DMS53 (cell line): ENCODE results near the gene SLC26A5.

Experiments used
- DNase-seq: peaks from one replicate; lab custom pipeline; 2025; lab: John Stamatoyannopoulos, UW

SLC26A5 gene

DNA sequence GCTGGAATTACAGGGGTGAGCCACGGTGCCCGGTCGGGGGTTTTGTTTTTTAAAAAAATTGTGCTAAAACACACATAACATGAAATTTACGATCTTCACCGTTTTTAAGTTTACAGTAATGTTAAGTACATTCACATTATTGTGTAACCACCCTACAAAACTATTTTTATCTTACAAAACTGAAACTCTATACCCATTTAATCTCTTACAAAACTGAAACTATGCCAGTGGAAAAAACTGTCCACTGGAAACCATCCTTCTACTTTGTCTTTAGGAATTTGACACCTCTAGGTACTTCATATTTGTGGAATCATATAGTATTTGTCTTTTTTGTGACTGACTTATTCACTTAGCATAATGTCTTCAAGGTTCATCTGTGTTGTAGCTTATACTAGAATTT, 99.6 kb downstream of the SLC26A5 start:
- DNase-seq = no peak

- peak; percentile 99 for DNase-seq
Measured at GRCh38 chr7:103344453-103345149, 101.4 kb downstream of the SLC26A5 start, which contains the start of gene DNAJC2. Gene DNAJC2, minus strand, starts transcription at chr7:103344767. Its CDS starts 145 bp downstream, at chr7:103344622.

GRCh38 chr7:103343758-103344452, 102.1 kb downstream of the SLC26A5 start:
- peak; percentile 71 for DNase-seq

DNA sequence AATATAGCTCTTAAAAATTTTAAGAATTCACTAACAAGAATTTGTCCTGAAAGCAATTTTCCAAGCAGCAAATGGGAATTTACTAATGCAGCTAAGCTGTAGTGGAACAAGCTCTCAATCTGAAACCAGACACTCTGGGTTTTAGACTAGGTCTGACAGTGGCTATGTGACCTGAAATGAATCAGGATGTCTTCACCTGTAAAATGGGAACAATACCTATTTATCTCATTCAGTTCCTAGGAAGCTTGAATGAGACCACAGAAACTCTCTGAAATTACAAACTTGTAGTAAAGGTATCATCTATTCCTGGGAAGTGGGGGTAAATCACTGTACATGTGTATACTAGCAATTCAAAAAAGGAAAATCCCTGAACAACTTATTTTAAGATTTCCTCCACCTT, 102.7 kb downstream of the SLC26A5 start:
- DNase-seq = no peak

DNA sequence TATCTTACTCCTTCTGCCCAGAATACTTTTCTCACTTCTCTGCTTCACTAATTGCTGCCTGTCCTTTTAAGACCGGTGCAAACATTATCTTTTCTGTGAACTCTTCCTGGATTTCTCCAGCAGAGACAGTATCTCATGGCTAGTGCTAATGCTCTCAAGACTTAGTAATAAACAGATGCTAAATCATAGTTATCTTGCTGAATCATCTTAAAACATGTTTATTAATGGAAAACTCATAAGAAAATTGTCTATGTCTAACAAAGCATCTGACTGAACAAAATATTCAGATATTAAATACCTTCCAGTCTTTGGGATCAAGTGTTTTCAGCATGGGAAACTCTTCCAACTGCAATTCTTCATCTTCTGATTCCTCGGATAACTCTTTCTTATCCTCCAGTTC, 104.5 kb downstream of the SLC26A5 start:
- no peak for DNase-seq

DNA sequence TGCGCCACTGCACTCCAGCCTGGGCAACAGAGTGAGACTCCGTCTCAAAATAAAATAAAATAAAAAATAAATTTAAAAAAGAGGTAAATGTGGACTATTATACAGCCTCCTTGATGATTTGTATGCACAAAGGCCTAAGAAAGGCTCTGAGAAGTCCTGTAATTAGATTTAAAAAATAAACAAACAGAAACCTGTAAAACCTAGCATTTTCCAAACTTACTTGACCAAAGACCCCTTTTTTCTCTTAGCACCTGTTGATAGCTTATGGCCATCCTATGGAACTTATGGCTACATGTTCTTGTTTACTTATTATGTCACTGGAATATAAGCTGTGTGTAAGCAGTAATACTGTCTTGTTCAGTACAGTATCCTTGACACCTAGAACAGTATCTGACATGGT, 107.1 kb downstream of the SLC26A5 start:
- no peak for DNase-seq

GRCh38 chr7:103336761-103337160, 109.2 kb downstream of the SLC26A5 start:
- DNase-seq = no peak

DNA sequence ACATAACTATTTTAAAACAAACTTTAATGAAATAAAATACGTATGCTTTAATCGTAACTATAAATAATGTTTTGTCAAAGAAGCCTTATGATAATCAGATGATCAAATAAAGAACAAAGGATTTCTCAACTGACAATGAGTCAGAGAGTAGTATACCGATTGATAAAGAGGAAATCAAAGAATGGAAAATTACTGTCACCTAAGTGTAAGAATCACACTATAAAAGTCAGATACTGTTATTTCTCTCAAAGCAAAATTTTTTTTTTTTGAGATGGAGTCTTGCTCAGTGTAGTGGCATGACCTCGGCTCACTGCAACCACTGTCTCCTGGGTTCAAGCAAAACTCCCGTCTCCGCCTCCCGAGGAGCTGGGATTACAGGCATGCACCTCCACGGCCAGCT, 120.3 kb downstream of the SLC26A5 start:
- DNase-seq = no peak
